BE2C (cell line): Measurements from ENCODE around the gene NRAP.

Experiments used
- DNase-seq: peaks from one replicate; pipeline ENCODE4 v3.0.0-alpha.2; 2020
- H3K27me3 ChIP-seq: fragments of 250-450 bp; sonication (Bioruptor Pico); 2 replicates; pipeline ENCODE4 v1.5.1; 2020; ENCODE audit warnings: mild to moderate bottlenecking
- H3K36me3 ChIP-seq: fragments of 250-450 bp; sonication (Bioruptor Pico); 2 replicates; pipeline ENCODE4 v1.5.1; 2020; ENCODE audit warnings: mild to moderate bottlenecking
- H3K4me1 ChIP-seq: fragments of 250-450 bp; sonication (Bioruptor Pico); 2 replicates; pipeline ENCODE4 v1.5.1; 2020
- H3K4me3 ChIP-seq: 2 replicates; pipeline ENCODE4 v1.5.1; 2011; ENCODE audit warnings: low read depth, low read length
- H3K9me3 ChIP-seq: fragments of 250-450 bp; sonication (Bioruptor Pico); 2 replicates; pipeline ENCODE4 v1.5.1; 2020
- CTCF ChIP-seq: IDR thresholded peaks from 2 replicates; pipeline ENCODE4 v1.5.1; 2012; ENCODE audit warnings: mild to moderate bottlenecking, low read depth, low read length

Gene NRAP

GRCh38 chr10:113573368-113573767 is 90.5 kb downstream of the NRAP start:
- H3K4me3 ChIP-seq: no peak overlapping the region
- H3K4me1 ChIP-seq: peaks cover 3% of the 10 kb centered on the region; the same call in 1 of the 2 replicates
- no peaks in the 10 kb centered on the region for H3K9me3 ChIP-seq
- no peak for DNase-seq
- no peaks in the 10 kb centered on the region for H3K36me3 ChIP-seq
- TF ChIP-seq CTCF: no peak
- no peaks in the 10 kb centered on the region for H3K27me3 ChIP-seq

GRCh38 chr10:113572520-113573290 is 91.1 kb downstream of the NRAP start:
- no peak for DNase-seq
- H3K9me3 ChIP-seq: no peaks in the 10 kb centered on the region
- TF ChIP-seq CTCF: no peak
- no peak overlapping the region for H3K4me3 ChIP-seq
- no peaks in the 10 kb centered on the region for H3K36me3 ChIP-seq
- no peaks in the 10 kb centered on the region for H3K27me3 ChIP-seq
- H3K4me1 ChIP-seq: peaks cover 3% of the 10 kb centered on the region; the same call in 1 of the 2 replicates

- H3K4me3 ChIP-seq: no peak overlapping the region
- no peaks in the 10 kb centered on the region for H3K36me3 ChIP-seq
- TF ChIP-seq CTCF: no peak
- no peaks in the 10 kb centered on the region for H3K9me3 ChIP-seq
- H3K27me3 ChIP-seq: no peaks in the 10 kb centered on the region
- no peak for DNase-seq
- H3K4me1 ChIP-seq: peaks cover 3% of the 10 kb centered on the region; the same call in 1 of the 2 replicates
These were observed 94.3 kb downstream of the NRAP start for GRCh38 chr10:113569576-113569975.

GRCh38 chr10:113566888-113567287 is 97.0 kb downstream of the NRAP start:
- Histone ChIP-seq H3K27me3 (no peaks in the 10 kb centered on the region), H3K4me3 (no peak overlapping the region), H3K9me3 (peaks cover 5% of the 10 kb centered on the region; the same call in 1 of the 2 replicates), H3K36me3 (no peaks in the 10 kb centered on the region), H3K4me1 (no peaks in the 10 kb centered on the region)
- DNase-seq: no peak
- no peak for TF ChIP-seq CTCF

- no peak for TF ChIP-seq CTCF
- no peak for DNase-seq
- Histone ChIP-seq H3K4me1 (no peaks in the 10 kb centered on the region; the same call in 1 of the 2 replicates), H3K4me3 (no peak overlapping the region), H3K9me3 (peaks cover 5% of the 10 kb centered on the region; the same call in 1 of the 2 replicates), H3K36me3 (no peaks in the 10 kb centered on the region), H3K27me3 (no peaks in the 10 kb centered on the region)
These were observed 98.5 kb downstream of the NRAP start for GRCh38 chr10:113565364-113565763.
